GM12873 (cell line): ENCODE measurements around the gene RRP8.

ENCODE experiments used
- CTCF ChIP-seq: IDR thresholded peaks from 2 replicates; pipeline ENCODE4 v1.5.1; 2012; ENCODE audit warnings: low read depth, mild to moderate bottlenecking, moderate library complexity, low read length, control low read depth; ENCODE audit not compliant: insufficient read depth; ENCODE audit errors: missing control alignments

Gene RRP8

GRCh38 chr11:6608726-6609501 lies 5.5 kb upstream of the RRP8 start:
- no peak for TF ChIP-seq CTCF

GRCh38 chr11:6608011-6608410 lies 4.6 kb upstream of the RRP8 start:
- TF ChIP-seq CTCF = no peak

- TF ChIP-seq CTCF = no peak
Observed at GRCh38 chr11:6607190-6607795, 3.9 kb upstream of the RRP8 start.

GRCh38 chr11:6606471-6607189 lies 3.2 kb upstream of the RRP8 start:
- TF ChIP-seq CTCF = no peak

- TF ChIP-seq CTCF = no peak
Observed at GRCh38 chr11:6604790-6605189, 1.4 kb upstream of the RRP8 start.

- peak; percentile 38 for TF ChIP-seq CTCF
Observed at GRCh38 chr11:6604081-6604626, 738 bp upstream of the RRP8 start.
